Measurements from ENCODE around the gene NCBP3. TPM values are rescaled to one million over a fixed set of nuclear protein-coding genes. Genes with fewer than 3 reads are reported as not detected.
A peak's percentile ranks its signal among the peaks of the same experiment; 100 is the strongest.

The NCBP3 gene
- total and polyA plus RNA-seq, 2 donors from 2014 or later, result 14.5 to 41.5 TPM

DNA sequence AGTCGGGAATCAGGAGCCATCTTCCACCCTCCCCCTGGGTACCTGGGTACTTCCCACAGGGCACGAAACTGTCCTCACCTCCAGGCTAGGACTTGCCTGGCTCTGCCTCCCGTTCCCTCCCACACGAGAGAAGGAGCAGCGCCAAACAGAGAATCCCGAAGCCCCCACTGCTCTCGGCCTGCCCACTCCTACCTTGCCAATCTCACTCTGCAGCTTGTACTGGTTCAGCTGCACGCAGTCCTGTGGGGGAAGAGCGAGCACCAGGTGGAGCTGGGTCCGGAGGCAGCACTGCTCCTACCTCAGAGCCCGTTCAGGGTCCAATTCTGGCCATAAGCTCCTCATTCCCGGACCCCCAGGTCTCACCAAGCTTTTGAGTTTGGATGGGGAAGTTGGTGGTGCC is 38.1 kb upstream of the NCBP3 start:
- no peak for DNase-seq
- H3K9me3 ChIP-seq (ENCODE audit: control insufficient read depth in 2 of 3, insufficient read depth in 1 of 3, low read length in 3 of 3), result no peaks in the 10 kb centered on the region
- H3K27me3 ChIP-seq (ENCODE audit: control insufficient read depth, insufficient read depth, low read length), result no peaks in the 10 kb centered on the region
- H3K36me3 ChIP-seq (ENCODE audit: control insufficient read depth in 2 of 3, insufficient read depth in 3 of 3, low read length in 3 of 3), result no peaks in the 10 kb centered on the region
- H3K4me1 ChIP-seq (ENCODE audit: control insufficient read depth in 2 of 3, insufficient read depth in 2 of 3, low read depth in 1 of 3, low read length in 3 of 3), result peaks cover 0 to 13% (median 0%) of the 10 kb centered on the region in 3 donors
- H3K4me3 ChIP-seq (ENCODE audit: low read length in 3 of 3), result no peak overlapping the region
- TF ChIP-seq, protein P1, sequence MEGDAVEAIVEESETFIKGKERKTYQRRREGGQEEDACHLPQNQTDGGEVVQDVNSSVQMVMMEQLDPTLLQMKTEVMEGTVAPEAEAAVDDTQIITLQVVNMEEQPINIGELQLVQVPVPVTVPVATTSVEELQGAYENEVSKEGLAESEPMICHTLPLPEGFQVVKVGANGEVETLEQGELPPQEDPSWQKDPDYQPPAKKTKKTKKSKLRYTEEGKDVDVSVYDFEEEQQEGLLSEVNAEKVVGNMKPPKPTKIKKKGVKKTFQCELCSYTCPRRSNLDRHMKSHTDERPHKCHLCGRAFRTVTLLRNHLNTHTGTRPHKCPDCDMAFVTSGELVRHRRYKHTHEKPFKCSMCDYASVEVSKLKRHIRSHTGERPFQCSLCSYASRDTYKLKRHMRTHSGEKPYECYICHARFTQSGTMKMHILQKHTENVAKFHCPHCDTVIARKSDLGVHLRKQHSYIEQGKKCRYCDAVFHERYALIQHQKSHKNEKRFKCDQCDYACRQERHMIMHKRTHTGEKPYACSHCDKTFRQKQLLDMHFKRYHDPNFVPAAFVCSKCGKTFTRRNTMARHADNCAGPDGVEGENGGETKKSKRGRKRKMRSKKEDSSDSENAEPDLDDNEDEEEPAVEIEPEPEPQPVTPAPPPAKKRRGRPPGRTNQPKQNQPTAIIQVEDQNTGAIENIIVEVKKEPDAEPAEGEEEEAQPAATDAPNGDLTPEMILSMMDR (IDR thresholded peaks at IDR 0.05; ENCODE audit: borderline replicate concordance, extremely low read depth, insufficient read depth), result no peak
- H3K9ac ChIP-seq (ENCODE audit: low read length in 3 of 3), result no peak overlapping the region
- intact Hi-C loops (cut with DNase I), result no loop called here
- H3K27ac ChIP-seq (ENCODE audit: low read depth in 2 of 2, low read length in 2 of 2), result no peak overlapping the region
- FAIRE-seq, result no peak

DNA sequence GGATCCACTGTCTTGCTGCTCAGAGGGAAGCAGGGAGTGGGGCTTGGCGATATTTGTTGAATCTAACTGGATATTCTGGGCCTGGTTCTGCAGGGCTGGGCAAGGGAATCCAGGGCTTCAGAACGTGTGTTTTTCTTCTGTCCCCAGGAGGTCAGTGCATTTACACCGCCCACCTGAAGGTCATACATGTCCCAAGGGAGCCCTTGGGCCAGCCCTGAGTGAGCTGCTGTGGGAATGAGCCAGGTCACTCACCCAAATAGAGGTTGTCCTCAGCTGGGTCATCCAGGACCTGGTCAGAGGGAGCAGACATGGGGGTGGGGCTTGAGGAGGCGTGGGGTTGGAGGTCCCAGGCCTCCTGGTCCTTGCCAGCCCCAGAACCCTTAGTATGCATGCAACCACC is 36.2 kb upstream of the NCBP3 start:
- DNase-seq (no peak), FAIRE-seq (no peak)
- Histone ChIP-seq H3K4me1 (ENCODE audit: control insufficient read depth in 2 of 3, insufficient read depth in 2 of 3, low read depth in 1 of 3, low read length in 3 of 3) (peaks cover 0 to 4% (median 0%) of the 10 kb centered on the region in 3 donors), H3K36me3 (ENCODE audit: control insufficient read depth in 2 of 3, insufficient read depth in 3 of 3, low read length in 3 of 3) (no peaks in the 10 kb centered on the region), H3K4me3 (ENCODE audit: low read length in 3 of 3) (no peak overlapping the region), H3K9ac (ENCODE audit: low read length in 3 of 3) (peak overlapping the region in 1 of 3 donors; percentile 40), H3K27ac (ENCODE audit: low read depth in 2 of 2, low read length in 2 of 2) (no peak overlapping the region), H3K27me3 (ENCODE audit: control insufficient read depth, insufficient read depth, low read length) (no peaks in the 10 kb centered on the region), H3K9me3 (ENCODE audit: control insufficient read depth in 2 of 3, insufficient read depth in 1 of 3, low read length in 3 of 3) (no peaks in the 10 kb centered on the region)
- intact Hi-C loops (cut with DNase I), result no loop called here
- TF ChIP-seq, protein P1 (IDR thresholded peaks at IDR 0.05; ENCODE audit: borderline replicate concordance, extremely low read depth, insufficient read depth), result no peak

- Histone ChIP-seq H3K4me3 (ENCODE audit: low read length in 3 of 3) (no peak overlapping the region), H3K9ac (ENCODE audit: low read length in 3 of 3) (no peak overlapping the region), H3K36me3 (ENCODE audit: control insufficient read depth in 2 of 3, insufficient read depth in 3 of 3, low read length in 3 of 3) (no peaks in the 10 kb centered on the region), H3K27me3 (ENCODE audit: control insufficient read depth, insufficient read depth, low read length) (no peaks in the 10 kb centered on the region), H3K9me3 (ENCODE audit: control insufficient read depth in 2 of 3, insufficient read depth in 1 of 3, low read length in 3 of 3) (no peaks in the 10 kb centered on the region), H3K27ac (ENCODE audit: low read depth in 2 of 2, low read length in 2 of 2) (no peak overlapping the region), H3K4me1 (ENCODE audit: control insufficient read depth in 2 of 3, insufficient read depth in 2 of 3, low read depth in 1 of 3, low read length in 3 of 3) (peaks cover 0 to 3% (median 0%) of the 10 kb centered on the region in 3 donors)
- DNase-seq, result no peak
- TF ChIP-seq, protein P1 (IDR thresholded peaks at IDR 0.05; ENCODE audit: borderline replicate concordance, extremely low read depth, insufficient read depth), result no peak
- no peak for FAIRE-seq
- intact Hi-C loops (cut with DNase I), result no loop called here
These were observed 34.9 kb upstream of the NCBP3 start for GRCh38 chr17:3880983-3881382.
